Adrenal gland (tissue), 5 donors: ENCODE measurements around the gene EMP1.

Experiments used
- POLR2A ChIP-seq, 2 donors: fragments of 450-650 bp; IDR thresholded peaks; one replicate each; pipeline ENCODE4 v1.6.1; 2017; ENCODE audit warnings: antibody characterized with exemption in 2 of 2, mild to moderate bottlenecking in 2 of 2, moderate library complexity in 1 of 2
- TF ChIP-seq, protein P1 (sequence below), 6 experiments: fragments of 450-650 bp in 4 of 6; fragments of 200-600 bp in 2 of 6; sonication (generic) in 1 of 6; IDR thresholded peaks; 1 replicate in 5 of 6; 2 replicates in 1 of 6; pipeline versions ENCODE4 v1.5.1 to v1.8.0; 2016 to 2021; ENCODE audit warnings: antibody characterized with exemption in 6 of 6, mild to moderate bottlenecking in 2 of 6, moderate library complexity in 1 of 6
- donor health status: DM: no; HTN: no; CAD: no.

DNA sequence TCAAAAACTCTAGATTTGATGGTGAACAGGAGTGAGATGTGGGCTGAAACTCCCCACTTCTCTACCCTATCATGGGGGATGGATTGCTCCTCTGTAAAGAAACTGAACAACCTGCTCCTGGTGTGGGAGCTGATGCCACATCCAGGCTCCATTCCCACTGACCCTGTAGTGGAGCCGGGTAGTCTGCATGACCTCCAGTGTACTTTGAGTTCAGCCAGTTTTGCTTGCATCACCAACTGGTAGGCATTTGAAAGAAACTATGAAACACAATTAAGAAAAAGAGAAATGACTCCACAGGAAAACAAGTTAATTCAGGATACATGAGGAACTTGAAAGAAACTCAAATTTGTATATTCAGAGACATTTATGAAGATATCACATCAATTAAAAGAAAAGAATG, 27.3 kb upstream of the EMP1 start:
- TF ChIP-seq, protein P1, sequence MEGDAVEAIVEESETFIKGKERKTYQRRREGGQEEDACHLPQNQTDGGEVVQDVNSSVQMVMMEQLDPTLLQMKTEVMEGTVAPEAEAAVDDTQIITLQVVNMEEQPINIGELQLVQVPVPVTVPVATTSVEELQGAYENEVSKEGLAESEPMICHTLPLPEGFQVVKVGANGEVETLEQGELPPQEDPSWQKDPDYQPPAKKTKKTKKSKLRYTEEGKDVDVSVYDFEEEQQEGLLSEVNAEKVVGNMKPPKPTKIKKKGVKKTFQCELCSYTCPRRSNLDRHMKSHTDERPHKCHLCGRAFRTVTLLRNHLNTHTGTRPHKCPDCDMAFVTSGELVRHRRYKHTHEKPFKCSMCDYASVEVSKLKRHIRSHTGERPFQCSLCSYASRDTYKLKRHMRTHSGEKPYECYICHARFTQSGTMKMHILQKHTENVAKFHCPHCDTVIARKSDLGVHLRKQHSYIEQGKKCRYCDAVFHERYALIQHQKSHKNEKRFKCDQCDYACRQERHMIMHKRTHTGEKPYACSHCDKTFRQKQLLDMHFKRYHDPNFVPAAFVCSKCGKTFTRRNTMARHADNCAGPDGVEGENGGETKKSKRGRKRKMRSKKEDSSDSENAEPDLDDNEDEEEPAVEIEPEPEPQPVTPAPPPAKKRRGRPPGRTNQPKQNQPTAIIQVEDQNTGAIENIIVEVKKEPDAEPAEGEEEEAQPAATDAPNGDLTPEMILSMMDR (IDR thresholded peaks at IDR 0.05): no peak
- no peak for TF ChIP-seq POLR2A (IDR thresholded peaks at IDR 0.05)
